B cell (primary cell): Measurements from ENCODE around the gene SLC12A7. TPM values are rescaled to one million over a fixed set of nuclear protein-coding genes. Genes with fewer than 3 reads are reported as not detected.

Source experiments
- ATAC-seq: fragments of 200-7000 bp; cut with Tn5 transposase; one replicate; pipeline ENCODE4 v1.10.0; 2021; ENCODE audit warnings: low read depth, mild to moderate bottlenecking, moderate number of reproducible peaks, moderate library complexity
- CTCF ChIA-PET: fragments of 350-600 bp; sonication (Branson Sonifier 250); formaldehyde crosslinking; loops from one replicate; lab custom pipeline; 2021; ENCODE audit warnings: antibody characterized with exemption, inconsistent platforms; lab: Charles Lee
- POLR2A ChIA-PET: fragments of 350-600 bp; sonication (Branson Sonifier 250); formaldehyde crosslinking; loops from one replicate; lab custom pipeline; 2021; ENCODE audit warnings: antibody characterized with exemption; lab: Charles Lee
- DNase-seq: peaks from one replicate; pipeline ENCODE4 v3.0.0; 2013
- H2AFZ ChIP-seq: 2 replicates; pipeline ENCODE4 v1.6.1; 2012; ENCODE audit warnings: mild to moderate bottlenecking, low read depth, low read length; ENCODE audit not compliant: insufficient read depth, poor library complexity, severe bottlenecking
- H3K27ac ChIP-seq, 2 donors: 1 replicate in 1 of 2; 2 replicates in 1 of 2; pipeline ENCODE4 v1.5.1; 2012 to 2013; ENCODE audit warnings: low read length in 2 of 2, mild to moderate bottlenecking in 2 of 2, moderate library complexity in 1 of 2
- H3K27me3 ChIP-seq, 4 experiments: fragments of 200-600 bp in 1 of 4; sonication (generic) in 1 of 4; replicated peaks in 1 of 4; 1 replicate in 2 of 4; 2 replicates in 2 of 4; pipeline versions ENCODE4 v1.6.1 to v1.7.0; 2013 to 2016; ENCODE audit warnings: low read length in 3 of 4, mild to moderate bottlenecking in 2 of 4, mixed read lengths in 1 of 4, moderate library complexity in 1 of 4; ENCODE audit not compliant: insufficient read depth in 4 of 4, control insufficient read depth in 3 of 4; ENCODE audit errors: control extremely low read depth in 1 of 4
- H3K36me3 ChIP-seq, 2 experiments: replicated peaks in 1 of 2; 1 replicate in 1 of 2; 2 replicates in 1 of 2; pipeline versions ENCODE4 v1.6.1 to v1.7.1; 2013; ENCODE audit warnings: low read length in 1 of 2; ENCODE audit not compliant: insufficient read depth in 2 of 2, control insufficient read depth in 1 of 2; ENCODE audit errors: control extremely low read depth in 1 of 2, extremely low read depth in 1 of 2
- H3K4me1 ChIP-seq, 2 donors: fragments of 200-600 bp in 1 of 2; sonication (generic) in 1 of 2; 1 replicate in 1 of 2; 2 replicates in 1 of 2; pipeline versions ENCODE4 v1.5.1 to v1.6.1; 2013 to 2017; ENCODE audit warnings: low read length in 2 of 2; ENCODE audit not compliant: control insufficient read depth in 2 of 2, insufficient read depth in 2 of 2
- H3K4me2 ChIP-seq: replicated peaks from 2 replicates; pipeline ENCODE3; 2012; ENCODE audit warnings: mild to moderate bottlenecking, low read depth, low read length; ENCODE audit not compliant: poor library complexity, severe bottlenecking
- H3K4me3 ChIP-seq, 5 experiments: fragments of 200-600 bp in 1 of 5; sonication (generic) in 1 of 5; 1 replicate in 3 of 5; 2 replicates in 2 of 5; pipeline versions ENCODE4 v1.5.1 to v1.7.0; 2011 to 2016; ENCODE audit warnings: low read length in 4 of 5, mild to moderate bottlenecking in 4 of 5, low read depth in 2 of 5, control low read depth in 1 of 5, moderate library complexity in 1 of 5; ENCODE audit not compliant: insufficient read depth in 1 of 5; ENCODE audit errors: control extremely low read depth in 1 of 5, extremely low read depth in 1 of 5
- H3K79me2 ChIP-seq: fragments of 200-600 bp; sonication (generic); one replicate; pipeline ENCODE4 v1.6.0; 2016; ENCODE audit warnings: low read length; ENCODE audit not compliant: control insufficient read depth, insufficient read depth
- H3K9ac ChIP-seq: fragments of 200-600 bp; sonication (generic); 2 replicates; pipeline ENCODE4 v1.6.1; 2017; ENCODE audit warnings: mild to moderate bottlenecking, low read length, moderate library complexity
- H3K9me3 ChIP-seq, 3 donors: one replicate each; pipeline versions ENCODE4 v1.6.1 to v1.7.1; 2013; ENCODE audit warnings: low read length in 2 of 3; ENCODE audit not compliant: control insufficient read depth in 2 of 3, insufficient read depth in 1 of 3; ENCODE audit errors: control extremely low read depth in 1 of 3
- H4K20me1 ChIP-seq: 2 replicates; pipeline ENCODE4 v1.6.0; 2012; ENCODE audit warnings: mild to moderate bottlenecking, low read length; ENCODE audit not compliant: insufficient read depth, control insufficient read depth, poor library complexity, severe bottlenecking
- H3K27ac Mint-ChIP-seq: one replicate; pipeline ENCODE4 v1.8.0; 2021; ENCODE audit warnings: mixed read lengths
- H3K27me3 Mint-ChIP-seq: one replicate; pipeline ENCODE4 v1.8.0; 2021; ENCODE audit warnings: mixed read lengths
- H3K4me1 Mint-ChIP-seq: one replicate; pipeline ENCODE4 v1.8.0; 2021; ENCODE audit warnings: mixed read lengths
- H3K4me3 Mint-ChIP-seq: one replicate; pipeline ENCODE4 v1.8.0; 2021; ENCODE audit warnings: mixed read lengths
- H3K9me3 Mint-ChIP-seq: one replicate; pipeline ENCODE4 v1.8.0; 2022; ENCODE audit warnings: mixed read lengths; ENCODE audit not compliant: insufficient read depth
- EZH2 ChIP-seq: IDR thresholded peaks from 2 replicates; pipeline ENCODE4 v1.6.1; 2012; ENCODE audit warnings: borderline replicate concordance, low read depth, mild to moderate bottlenecking, moderate library complexity, low read length; ENCODE audit not compliant: insufficient read depth, poor library complexity, severe bottlenecking
- WGBS: methylation state at CpG from one replicate; pipeline ENCODE4 v1.1.5; 2013; ENCODE audit warnings: missing lambda C conversion rate; ENCODE audit not compliant: insufficient coverage; 5-methylcytosine and 5-hydroxymethylcytosine counted together
- intact Hi-C: fragments of 100-400 bp; cut with micrococcal nuclease; formaldehyde crosslinking; loops from one replicate; pipeline ENCODE4 v1.10.0; 2022
- polyA plus RNA-seq: library from polyadenylated mRNA; depleted of rRNA; stranded (reverse); fragments of >200 nt; gene quantifications from 2 replicates; pipeline ENCODE4 v1.2.3, GENCODE V29; 2012
- total RNA-seq, 2 donors: library from RNA; stranded (reverse); fragments of 120-200 nt in 1 of 2; gene quantifications; 1 replicate in 1 of 2; 2 replicates in 1 of 2; pipeline versions ENCODE4 v1.2.3 to v1.2.4, GENCODE V29; 2013 to 2022
- TF ChIP-seq, protein P1 (sequence below): fragments of 200-600 bp; IDR thresholded peaks from one replicate; pipeline ENCODE4 v1.8.0; 2022; ENCODE audit warnings: antibody characterized with exemption, mild to moderate bottlenecking

SLC12A7 gene
- total and polyA plus RNA-seq, 2 donors (not counting 1 experiment from before 2014, with no cell fraction given): 25.5 to 34.4 TPM

DNA sequence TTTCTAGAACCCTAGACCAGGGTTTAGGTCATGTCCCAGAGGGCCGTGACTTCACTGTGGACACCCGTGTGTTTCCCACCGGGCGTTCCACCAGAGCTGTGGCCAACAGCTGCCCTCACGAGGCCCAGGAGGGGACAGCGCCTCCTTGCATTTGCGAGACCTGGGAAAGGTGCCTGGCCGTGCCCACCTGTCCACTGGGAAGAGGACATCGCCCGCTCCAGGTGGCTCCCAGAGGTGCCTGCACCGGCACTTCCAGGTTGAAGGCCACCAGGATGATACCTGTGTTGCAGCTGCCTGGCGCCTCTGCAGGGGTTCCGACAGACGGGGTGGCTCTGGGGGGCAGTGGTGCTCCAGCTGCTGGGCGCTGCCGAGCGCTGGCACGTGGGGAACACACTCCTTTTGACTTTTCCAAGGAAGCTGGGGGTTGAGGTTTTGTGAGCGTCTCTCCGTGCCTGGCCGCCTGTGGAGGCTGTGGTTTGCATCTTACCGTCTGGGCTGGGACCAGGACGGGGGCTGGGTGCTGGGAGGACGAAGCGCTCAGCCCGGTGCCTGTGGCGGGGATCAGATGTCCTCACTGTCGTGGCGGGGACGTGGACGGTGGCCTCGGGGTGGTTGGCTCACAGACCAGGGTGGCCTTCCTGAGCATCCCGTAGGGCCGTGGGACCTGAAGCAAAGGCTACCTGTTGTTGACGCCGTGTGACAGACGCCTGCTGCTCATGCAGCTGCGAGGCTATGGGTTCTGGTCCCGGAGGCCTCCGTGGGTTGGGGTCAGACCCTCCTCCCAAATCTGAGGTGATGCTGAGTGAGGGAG lies 84.0 kb downstream of the SLC12A7 start:
- Histone ChIP-seq H3K4me3 (no peak overlapping the region), H3K27ac (no peak overlapping the region), H3K36me3 (no peaks in the 10 kb centered on the region), H3K27me3 (peaks cover 0 to 17% (median under 1%) of the 10 kb centered on the region in 4 experiments), H3K4me1 (no peaks in the 10 kb centered on the region), H2AFZ (no peak overlapping the region), H3K4me2 (no peak overlapping the region), H3K9me3 (peaks cover 0 to 2% (median 0%) of the 10 kb centered on the region in 3 donors), H4K20me1 (no peaks in the 10 kb centered on the region), H3K9ac (no peak overlapping the region), H3K79me2 (no peaks in the 10 kb centered on the region)
- ATAC-seq (no peak), DNase-seq (no peak)
- intact Hi-C loops: no loop called here
- no peaks in the 10 kb centered on the region for H3K4me1 Mint-ChIP-seq
- no peak overlapping the region for H3K27ac Mint-ChIP-seq
- ChIA-PET POLR2A (no interaction called here), CTCF (no interaction called here)
- H3K27me3 Mint-ChIP-seq: peaks cover 6% of the 10 kb centered on the region
- H3K9me3 Mint-ChIP-seq: no peaks in the 10 kb centered on the region
- H3K4me3 Mint-ChIP-seq: no peak overlapping the region
- WGBS: 88% methylated on average over 40 of the region's 40 CpGs
- no peak for TF ChIP-seq EZH2
- TF ChIP-seq, protein P1, sequence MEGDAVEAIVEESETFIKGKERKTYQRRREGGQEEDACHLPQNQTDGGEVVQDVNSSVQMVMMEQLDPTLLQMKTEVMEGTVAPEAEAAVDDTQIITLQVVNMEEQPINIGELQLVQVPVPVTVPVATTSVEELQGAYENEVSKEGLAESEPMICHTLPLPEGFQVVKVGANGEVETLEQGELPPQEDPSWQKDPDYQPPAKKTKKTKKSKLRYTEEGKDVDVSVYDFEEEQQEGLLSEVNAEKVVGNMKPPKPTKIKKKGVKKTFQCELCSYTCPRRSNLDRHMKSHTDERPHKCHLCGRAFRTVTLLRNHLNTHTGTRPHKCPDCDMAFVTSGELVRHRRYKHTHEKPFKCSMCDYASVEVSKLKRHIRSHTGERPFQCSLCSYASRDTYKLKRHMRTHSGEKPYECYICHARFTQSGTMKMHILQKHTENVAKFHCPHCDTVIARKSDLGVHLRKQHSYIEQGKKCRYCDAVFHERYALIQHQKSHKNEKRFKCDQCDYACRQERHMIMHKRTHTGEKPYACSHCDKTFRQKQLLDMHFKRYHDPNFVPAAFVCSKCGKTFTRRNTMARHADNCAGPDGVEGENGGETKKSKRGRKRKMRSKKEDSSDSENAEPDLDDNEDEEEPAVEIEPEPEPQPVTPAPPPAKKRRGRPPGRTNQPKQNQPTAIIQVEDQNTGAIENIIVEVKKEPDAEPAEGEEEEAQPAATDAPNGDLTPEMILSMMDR: no peak
